ENCODE results near the gene CCDC34. TPM values are rescaled to one million over a fixed set of nuclear protein-coding genes. Genes with fewer than 3 reads are reported as not detected.

The CCDC34 gene
- total RNA-seq, 4 donors from 2014 or later = 1.3 to 10.4 (median 5.2) TPM

DNA sequence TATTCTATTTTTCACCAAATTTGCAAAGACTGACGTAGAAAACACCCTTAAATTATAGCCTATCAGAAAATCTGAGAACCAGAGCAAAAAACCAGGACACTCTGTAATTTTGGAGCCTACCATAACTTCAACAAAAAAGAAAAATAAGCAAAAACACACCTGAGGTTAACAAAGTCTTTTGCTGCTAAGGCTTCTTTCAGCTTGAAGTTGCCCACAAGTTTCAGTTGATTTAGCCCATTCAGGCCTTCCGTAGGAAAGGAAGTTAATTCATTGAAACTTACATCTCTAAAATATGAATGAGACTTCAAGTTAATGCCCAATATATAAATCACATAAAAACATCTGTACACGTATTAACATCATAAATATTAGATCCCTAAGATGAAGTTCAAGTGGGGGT is 10.4 kb upstream of the CCDC34 start:
- H3K9me3 ChIP-seq = no peaks in the 10 kb centered on the region
- 89 to 92% methylated on average over 3 of the region's 3 CpGs for WGBS, 2 donors
- TF ChIP-seq, protein P1, sequence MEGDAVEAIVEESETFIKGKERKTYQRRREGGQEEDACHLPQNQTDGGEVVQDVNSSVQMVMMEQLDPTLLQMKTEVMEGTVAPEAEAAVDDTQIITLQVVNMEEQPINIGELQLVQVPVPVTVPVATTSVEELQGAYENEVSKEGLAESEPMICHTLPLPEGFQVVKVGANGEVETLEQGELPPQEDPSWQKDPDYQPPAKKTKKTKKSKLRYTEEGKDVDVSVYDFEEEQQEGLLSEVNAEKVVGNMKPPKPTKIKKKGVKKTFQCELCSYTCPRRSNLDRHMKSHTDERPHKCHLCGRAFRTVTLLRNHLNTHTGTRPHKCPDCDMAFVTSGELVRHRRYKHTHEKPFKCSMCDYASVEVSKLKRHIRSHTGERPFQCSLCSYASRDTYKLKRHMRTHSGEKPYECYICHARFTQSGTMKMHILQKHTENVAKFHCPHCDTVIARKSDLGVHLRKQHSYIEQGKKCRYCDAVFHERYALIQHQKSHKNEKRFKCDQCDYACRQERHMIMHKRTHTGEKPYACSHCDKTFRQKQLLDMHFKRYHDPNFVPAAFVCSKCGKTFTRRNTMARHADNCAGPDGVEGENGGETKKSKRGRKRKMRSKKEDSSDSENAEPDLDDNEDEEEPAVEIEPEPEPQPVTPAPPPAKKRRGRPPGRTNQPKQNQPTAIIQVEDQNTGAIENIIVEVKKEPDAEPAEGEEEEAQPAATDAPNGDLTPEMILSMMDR (IDR thresholded peaks at IDR 0.05) = no peak
- no peak for TF ChIP-seq POLR2A (IDR thresholded peaks at IDR 0.05)
- H3K4me1 ChIP-seq = no peaks in the 10 kb centered on the region
- H3K27ac ChIP-seq = no peak overlapping the region
- no peak overlapping the region for H3K4me3 ChIP-seq
- no peak for DNase-seq
- no peaks in the 10 kb centered on the region for H3K27me3 ChIP-seq
- intact Hi-C loops (cut with DNase I) = no loop called here
- H3K36me3 ChIP-seq = peaks cover 0 to 86% (median 0%) of the 10 kb centered on the region in 3 donors

DNA sequence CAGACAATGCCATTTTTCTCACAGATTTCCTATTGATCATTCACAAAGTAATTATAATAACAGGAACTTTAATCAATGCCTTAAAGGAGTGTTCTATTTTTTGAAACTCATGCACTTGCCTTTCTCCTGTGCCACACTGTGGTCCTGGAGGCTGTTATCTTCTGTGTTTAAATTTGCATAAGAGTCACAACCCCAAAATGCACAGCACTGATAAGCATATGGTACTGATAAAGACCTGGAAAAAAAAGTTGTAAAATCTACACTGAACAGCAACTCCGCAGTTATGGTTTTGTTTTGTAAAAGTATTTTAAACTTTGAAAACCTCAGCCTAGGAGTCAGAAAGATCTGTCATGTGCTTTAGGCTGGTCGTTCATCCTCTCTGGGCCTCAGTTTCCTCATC is 9.1 kb upstream of the CCDC34 start:
- Histone ChIP-seq H3K4me1 (no peaks in the 10 kb centered on the region), H3K9me3 (no peaks in the 10 kb centered on the region), H3K4me3 (no peak overlapping the region), H3K27me3 (no peaks in the 10 kb centered on the region), H3K36me3 (peaks cover 0 to 88% (median 0%) of the 10 kb centered on the region in 3 donors), H3K27ac (no peak overlapping the region)
- intact Hi-C loops (cut with DNase I) = no loop called here
- no peak for TF ChIP-seq POLR2A (IDR thresholded peaks at IDR 0.05)
- TF ChIP-seq, protein P1 (IDR thresholded peaks at IDR 0.05) = no peak
- no peak for DNase-seq
- WGBS, 2 donors = 89 to 91% methylated on average over 2 of the region's 2 CpGs

DNA sequence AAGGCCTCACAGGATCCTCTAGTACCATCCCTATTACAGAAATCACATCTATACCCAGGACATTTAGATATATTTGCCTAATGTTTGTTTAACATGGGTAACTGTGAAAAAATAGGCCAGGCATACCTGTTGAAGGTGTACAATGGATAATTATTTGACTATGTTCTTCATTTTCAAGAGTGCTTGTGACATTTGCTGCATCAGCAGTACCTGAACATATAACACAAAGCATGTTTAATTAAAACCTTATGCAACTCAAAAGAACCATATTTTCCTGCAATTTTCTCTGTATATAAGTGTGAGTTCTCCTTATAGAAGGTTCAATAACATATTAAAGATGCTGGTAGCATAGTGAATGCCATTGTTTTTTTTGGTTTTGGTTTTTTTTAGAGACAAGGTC is 8.5 kb upstream of the CCDC34 start:
- no peaks in the 10 kb centered on the region for H3K27me3 ChIP-seq
- DNase-seq = no peak
- intact Hi-C loops (cut with DNase I) = no loop called here

DNA sequence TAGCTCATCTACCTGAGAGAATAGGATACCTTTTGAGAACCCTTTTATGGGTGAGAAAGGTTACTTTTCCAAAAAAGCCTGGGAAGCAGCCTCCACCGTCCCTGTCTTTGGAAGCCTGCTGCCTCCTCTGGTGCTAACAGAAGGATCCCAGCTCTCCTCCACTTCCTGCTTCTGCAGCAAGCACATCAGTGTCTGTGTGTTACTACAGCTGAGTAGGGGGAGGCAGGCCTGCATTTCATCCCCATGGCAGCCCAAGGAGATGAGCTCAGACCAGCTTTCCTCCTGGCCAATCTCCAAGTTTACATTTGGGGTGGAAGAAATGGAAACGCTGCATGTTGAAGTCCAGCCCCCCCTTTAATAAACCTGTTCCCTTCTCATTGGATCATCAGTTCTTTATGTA is 7.4 kb upstream of the CCDC34 start:
- WGBS, 2 donors = 30 to 41% methylated on average over 1 to 2 of the region's 2 CpGs
- Histone ChIP-seq H3K9me3 (no peaks in the 10 kb centered on the region), H3K4me1 (no peaks in the 10 kb centered on the region), H3K4me3 (no peak overlapping the region), H3K27me3 (no peaks in the 10 kb centered on the region), H3K36me3 (peaks cover 0 to 75% (median 0%) of the 10 kb centered on the region in 3 donors), H3K27ac (no peak overlapping the region)
- no peak for TF ChIP-seq POLR2A (IDR thresholded peaks at IDR 0.05)
- TF ChIP-seq, protein P1 (IDR thresholded peaks at IDR 0.05) = no peak
- no peak for DNase-seq
- intact Hi-C loops (cut with DNase I) = no loop called here

More for the DNA sequence above, 8.5 kb upstream of the CCDC34 start:
- H3K36me3 ChIP-seq = peaks cover 0 to 83% (median 0%) of the 10 kb centered on the region in 3 donors
- no peak overlapping the region for H3K4me3 ChIP-seq
- no peaks in the 10 kb centered on the region for H3K9me3 ChIP-seq
- H3K4me1 ChIP-seq = no peaks in the 10 kb centered on the region
- no peak overlapping the region for H3K27ac ChIP-seq
- TF ChIP-seq, protein P1 (IDR thresholded peaks at IDR 0.05) = no peak
- TF ChIP-seq POLR2A (IDR thresholded peaks at IDR 0.05) = no peak

DNA sequence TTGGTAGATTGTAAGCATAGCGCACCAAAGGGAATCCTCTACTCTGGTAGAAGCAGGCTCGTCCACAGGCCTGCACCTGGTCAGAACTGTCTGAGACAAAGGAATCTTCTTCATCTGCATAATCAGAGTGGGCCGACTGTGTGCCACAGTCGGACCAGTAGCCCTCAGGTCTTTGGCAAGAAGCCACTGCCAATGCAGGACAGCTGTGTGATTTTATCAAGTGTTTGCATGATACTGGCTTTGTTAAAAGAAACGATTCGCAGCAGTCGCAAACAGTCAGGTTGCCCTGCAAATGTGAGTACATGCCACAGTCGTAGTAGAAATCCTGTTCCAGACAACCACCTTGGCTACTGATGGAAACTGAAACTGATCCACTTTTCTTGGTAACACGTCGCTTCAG is 4.9 kb upstream of the CCDC34 start:
- Histone ChIP-seq H3K4me1 (peaks cover 3 to 9% (median 5%) of the 10 kb centered on the region in 3 donors), H3K9me3 (no peaks in the 10 kb centered on the region), H3K4me3 (no peak overlapping the region), H3K27ac (no peak overlapping the region), H3K36me3 (peaks cover 0 to 51% (median 0%) of the 10 kb centered on the region in 3 donors), H3K27me3 (no peaks in the 10 kb centered on the region)
- 88 to 91% methylated on average over 6 to 10 of the region's 10 CpGs for WGBS, 2 donors
- TF ChIP-seq, protein P1 (IDR thresholded peaks at IDR 0.05) = no peak
- no peak for TF ChIP-seq POLR2A (IDR thresholded peaks at IDR 0.05)
- no peak for DNase-seq
- intact Hi-C loops (cut with DNase I) = no loop called here

Data from esophagus squamous epithelium (tissue), 5 donors.